CD4-positive, alpha-beta T cell treated with Interleukin-21 for 1 hour (primary cell): ENCODE measurements around the gene ARHGEF10L.

ENCODE experiments used
- DNase-seq: peaks from one replicate; pipeline ENCODE4 v3.0.0-alpha.2; 2020

ARHGEF10L gene

GRCh38 chr1:17684810-17685209, 145.3 kb downstream of the ARHGEF10L start:
- DNase-seq: no peak

GRCh38 chr1:17686258-17686657, 146.8 kb downstream of the ARHGEF10L start:
- DNase-seq: no peak

- no peak for DNase-seq
Measured at GRCh38 chr1:17687145-17687544, 147.6 kb downstream of the ARHGEF10L start.

DNA sequence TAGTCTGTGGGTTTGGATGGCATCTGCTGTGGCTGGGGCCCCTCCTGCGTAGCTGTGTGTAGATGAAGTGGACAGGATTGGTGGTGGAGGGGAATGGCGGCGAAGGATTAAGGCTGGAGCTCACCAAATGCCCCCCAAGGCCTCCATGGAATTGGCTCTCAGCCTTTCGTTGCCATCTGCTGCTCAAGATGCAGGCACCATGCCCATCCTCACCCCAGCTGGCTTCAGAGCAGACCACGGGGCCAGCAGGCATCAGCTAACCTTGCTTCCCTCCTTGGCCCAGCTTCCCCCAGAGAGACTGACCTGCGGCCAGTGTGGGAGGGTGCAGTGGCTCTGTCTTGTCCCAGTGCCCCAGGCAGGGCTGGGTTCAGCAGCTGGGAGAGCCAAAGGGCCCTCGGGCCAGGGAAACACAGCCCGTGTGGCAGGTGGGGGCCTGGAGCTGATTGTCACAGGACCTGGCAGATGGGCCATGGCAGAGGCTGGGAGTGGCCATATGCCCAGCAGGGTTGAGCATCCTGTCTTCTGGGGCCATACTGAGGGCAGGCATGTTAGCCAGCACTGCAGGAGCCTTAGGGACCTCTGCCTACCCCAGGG, 148.8 kb downstream of the ARHGEF10L start:
- no peak for DNase-seq

- DNase-seq: no peak
Measured at GRCh38 chr1:17689011-17689410, 149.5 kb downstream of the ARHGEF10L start.

DNA sequence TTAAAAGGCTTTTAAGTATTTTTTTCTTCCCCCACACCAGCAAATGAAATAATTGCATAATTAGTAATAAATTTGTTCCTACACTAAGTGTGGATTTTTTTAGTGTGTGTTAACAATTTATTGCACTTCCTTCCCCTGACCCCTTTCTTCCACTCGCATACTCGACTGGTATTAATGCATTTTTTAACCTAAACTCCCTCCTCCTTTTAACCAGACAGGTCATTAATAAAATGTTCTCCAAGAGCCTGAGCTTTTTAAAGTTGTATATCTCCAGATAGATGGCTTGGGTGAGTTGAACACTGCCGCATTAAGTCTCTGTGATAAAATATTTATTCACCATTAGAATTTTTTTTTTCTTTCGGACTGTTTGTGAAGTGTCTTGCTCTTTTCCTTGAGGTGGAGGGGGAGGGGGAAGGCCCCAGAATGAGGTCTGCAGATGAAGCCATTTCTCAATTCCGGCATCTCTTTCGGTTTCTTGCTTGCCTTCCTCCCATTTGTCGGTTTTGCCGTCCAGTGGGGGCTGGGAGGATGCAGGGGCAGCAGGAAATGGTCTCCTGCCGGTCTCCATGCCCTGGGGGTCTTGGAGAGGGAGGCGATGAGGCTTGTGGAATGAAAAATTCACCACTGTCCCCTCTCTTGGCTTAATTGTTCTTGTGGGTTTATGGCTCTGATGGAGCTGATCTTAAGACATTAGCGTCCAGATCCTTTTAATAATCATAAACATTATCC, 151.6 kb downstream of the ARHGEF10L start:
- DNase-seq: no peak

DNA sequence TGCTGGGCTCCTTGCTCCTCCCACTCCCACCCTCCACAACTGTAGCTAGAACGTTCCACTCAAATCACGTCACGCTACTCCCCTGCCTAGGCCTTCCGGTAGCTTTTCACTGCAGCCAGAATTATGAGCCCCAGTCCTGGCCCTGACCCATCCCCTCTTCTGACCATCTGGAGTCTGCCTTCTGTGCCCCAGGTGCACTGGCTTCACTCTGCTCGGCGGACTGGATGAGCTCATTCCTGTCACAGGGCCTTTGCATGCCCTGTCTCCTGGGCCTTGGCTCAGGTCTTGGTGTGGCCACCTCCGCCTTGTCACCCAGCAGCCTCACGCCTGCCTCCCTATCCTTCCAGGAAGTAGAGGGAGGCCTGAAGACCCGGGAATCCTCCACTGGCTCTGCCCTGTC, 153.1 kb downstream of the ARHGEF10L start:
- DNase-seq: no peak

- no peak for DNase-seq
Measured at GRCh38 chr1:17696417-17697301, 157.2 kb downstream of the ARHGEF10L start.

GRCh38 chr1:17697458-17697857, 158.0 kb downstream of the ARHGEF10L start:
- DNase-seq: no peak

DNA sequence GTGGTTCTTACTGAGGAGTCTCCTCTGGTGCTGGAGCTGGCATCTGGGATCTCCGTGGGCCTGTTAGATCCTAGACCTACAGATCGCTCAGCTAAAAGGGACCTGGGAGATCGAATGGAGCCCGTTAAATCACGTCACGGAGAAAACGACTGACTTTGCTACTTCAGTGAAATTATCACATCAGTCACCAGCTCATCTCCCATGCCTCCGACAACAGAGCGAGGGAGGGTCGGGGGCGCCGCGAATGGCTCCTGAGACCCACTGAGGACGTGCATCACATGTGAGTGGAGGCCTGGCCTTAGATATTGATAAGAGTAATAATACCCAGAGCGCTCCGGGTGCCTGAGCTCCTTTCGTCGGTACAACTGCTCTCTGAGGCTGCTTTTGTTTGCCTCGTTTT, 160.1 kb downstream of the ARHGEF10L start:
- no peak for DNase-seq

DNA sequence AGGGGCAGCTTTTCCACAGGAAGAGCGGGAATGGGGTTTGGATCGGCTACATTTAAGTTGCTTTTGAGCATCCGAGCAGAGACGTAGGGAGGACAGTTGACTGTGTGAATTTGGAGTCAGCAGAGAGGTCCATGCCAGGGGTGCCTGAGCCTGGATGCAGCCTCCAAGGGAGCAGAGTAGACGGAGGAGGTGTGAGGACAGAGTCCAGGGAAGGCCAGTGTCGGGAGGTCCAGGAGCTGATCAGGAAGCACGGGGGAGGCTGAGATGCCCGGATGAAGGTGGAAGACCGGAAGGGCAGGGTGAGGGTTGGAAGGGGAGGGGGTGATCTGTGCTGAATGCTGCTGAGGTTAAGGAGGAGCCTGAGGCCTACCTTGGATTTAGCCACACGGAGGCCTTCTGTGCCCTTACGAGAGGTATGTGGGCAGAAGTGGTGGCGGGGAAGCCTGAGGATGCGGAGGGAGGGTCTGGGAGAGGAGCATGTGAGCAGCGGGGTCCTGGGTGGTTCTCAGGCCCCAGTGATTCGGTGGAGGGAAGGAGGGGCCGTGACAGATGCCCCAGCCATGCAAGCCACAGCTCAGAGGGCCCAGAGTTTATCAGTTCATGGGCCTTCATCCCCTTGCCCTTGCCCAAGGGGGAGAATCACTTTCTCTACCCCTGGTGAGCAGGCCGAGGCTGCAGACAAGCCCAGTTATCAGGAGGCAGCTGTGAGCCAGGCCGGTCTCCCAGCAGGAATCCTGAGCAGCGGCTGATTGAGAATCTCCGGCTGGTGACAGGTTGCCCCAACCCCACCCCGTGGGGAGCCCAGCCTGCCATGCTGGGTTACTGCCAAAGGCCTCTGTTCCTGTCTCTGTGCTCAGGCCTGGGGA, 161.7 kb downstream of the ARHGEF10L start:
- DNase-seq: no peak

DNA sequence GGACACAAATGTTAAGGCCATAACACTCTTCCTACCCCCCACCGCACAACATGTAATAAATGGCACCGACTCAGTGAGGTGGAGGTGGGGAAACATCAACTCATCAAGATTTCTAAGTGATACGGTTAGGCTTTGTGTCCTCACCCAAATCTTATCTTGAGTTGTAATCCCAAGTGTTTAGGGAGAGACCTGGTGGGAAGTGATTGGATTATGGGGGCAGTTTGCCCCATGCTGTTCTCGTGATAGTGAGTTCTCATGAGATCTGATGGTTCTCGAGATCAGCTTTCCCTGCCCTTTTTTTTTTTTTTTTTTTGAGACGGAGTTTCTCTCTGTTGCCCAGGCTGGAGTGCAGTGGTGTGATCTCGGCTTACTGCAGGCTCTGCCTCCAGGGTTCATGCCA, 164.7 kb downstream of the ARHGEF10L start:
- DNase-seq: no peak

DNA sequence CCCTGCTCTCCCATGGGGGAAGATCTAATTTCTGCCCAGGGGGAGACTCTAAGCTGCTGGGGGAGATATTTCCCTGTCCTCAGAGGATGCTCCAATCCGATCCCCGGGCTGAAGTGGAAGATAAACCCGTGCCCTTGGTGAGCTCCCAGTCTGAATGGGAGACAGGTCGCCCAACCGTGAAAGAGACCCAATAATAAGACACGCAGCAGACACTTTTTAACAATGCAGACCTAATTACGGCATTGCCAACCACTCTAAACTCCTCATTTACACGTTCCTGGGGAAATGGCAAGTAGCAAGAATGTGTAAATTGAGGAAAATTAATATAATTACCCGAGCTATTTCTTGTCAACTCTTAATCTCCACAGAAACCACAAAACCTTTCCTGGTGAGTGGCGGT, 166.9 kb downstream of the ARHGEF10L start:
- DNase-seq: no peak

GRCh38 chr1:17709981-17710380, 170.5 kb downstream of the ARHGEF10L start:
- no peak for DNase-seq

DNA sequence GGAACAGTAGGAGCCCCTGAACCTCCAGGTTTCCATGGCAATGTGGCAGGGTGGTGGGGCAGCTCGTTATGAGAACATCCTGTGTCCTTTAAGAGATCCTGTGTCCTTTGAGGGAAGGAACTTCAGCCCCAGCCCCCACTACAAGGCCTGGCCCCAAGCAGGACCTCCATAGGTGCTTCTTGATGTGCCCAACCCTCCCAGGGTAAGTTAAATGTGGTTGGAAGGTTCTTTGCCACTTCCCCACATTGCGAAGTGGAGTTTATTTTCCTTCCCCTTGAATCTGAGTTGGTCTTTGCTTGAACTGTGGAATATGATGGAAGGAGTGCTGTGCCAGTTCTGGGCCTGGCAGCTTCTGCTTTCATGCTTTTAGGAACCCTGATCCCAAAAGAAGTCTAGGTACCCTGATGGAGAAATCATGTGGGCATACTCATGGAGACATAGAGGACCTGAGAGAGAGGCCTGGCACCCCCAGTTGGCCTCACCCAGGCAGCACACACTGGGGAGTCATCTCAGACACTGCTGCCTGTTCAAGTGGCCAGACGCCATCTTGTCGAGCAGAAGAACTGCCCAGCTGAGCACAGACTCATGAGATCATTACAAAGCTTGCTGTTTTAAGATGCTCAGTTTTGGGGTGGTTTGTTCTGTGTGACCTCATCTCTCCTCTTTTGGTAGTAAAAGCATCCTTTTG, 171.5 kb downstream of the ARHGEF10L start:
- no peak for DNase-seq

DNA sequence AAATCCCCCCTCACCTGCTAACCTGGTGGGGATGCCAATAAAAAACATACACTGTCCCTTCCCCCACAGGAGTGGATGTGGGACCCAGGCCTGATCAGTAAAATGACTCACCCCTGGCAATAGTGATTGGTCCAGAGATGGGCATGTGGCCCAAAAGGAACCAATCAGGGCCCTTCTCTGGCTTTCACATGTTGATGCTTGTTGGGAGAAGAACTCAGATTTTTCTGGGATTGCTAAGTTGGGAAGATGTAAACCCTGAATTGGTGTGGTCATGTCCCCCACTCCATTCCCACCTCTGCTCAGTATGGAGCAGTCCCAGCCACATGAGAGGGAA, 172.0 kb downstream of the ARHGEF10L start:
- no peak for DNase-seq

DNA sequence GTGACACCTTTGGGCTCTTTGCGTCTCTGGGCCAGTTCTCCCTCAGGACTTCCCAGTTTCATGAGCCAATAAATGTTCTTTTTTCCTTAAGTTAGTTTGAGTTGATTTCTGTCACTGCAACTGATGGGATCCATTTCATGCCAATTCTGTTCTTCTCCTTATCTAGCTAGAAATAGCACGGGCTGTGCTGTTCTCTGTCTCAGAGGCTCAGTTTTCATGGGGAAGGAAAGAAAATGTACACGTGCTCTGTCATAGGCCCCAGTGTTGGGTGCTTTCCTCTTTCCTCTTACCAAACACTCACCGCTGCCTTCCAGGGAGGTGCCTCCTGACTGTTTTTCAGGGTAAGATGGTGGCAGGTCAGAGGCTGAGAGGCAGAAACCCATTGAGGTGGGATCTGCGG, 172.4 kb downstream of the ARHGEF10L start:
- DNase-seq: no peak

DNA sequence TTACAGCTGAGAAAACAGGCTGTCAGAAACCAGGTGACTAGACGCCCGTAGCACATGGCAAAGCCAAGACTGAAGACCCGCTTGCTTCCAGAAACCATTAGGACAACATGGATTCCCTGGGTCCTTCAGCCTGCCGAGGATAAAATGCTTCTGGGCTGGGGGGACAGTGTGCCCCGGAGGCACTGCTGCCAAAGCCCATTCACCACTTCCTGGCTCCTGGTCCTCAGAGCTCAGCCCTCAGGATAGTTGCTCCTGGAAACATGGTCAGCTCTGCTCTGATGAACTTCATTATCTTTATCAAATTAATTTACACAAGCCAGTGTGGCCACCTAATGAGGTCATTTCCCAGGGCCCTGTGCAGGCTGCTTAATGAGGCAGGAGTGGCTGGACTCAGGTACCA, 174.5 kb downstream of the ARHGEF10L start:
- DNase-seq: no peak

DNA sequence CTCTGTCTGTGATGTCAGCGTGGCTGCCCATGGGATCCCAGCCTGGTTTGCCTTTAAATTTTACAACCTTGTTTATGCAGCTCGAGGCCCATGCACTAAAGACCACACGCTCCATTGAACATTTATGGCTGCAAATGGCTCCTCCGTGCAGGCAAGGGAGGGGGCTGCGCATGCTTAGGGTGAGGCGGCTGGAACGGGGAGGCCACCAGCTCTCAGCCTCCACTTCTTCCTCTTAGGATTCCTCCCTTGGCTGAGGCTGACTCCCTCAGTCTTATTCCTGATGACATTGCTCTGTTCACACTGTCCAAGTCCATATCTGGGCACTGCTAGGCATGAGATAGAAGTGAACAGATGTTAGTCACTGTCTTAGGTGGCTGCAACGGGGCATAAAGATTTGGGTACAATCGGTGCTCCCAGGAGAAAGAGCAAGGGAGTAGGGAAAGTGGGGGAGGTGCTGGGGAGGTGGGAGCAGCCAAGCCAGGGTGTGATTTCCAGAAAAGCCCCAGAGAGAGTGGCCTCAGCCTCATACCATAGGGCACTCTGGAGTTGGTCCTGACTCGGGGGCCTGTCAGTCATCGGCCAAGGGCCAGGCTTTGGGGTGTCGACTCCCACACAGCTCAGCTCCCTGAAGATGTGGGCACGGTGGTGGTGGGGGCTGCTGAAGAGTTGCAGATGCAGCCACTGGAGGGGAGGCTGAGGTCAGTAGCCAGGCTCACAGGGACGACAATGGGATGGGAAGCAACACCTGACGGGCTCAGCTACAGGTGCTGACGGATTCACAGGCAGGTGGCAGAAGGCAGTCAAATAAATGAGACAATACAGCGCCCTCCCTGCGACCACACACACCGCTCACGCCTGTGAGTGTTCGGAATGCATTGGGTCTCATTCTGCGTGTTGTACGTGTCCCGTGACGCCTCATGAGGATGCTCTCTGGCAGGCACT, 178.4 kb downstream of the ARHGEF10L start:
- no peak for DNase-seq

DNA sequence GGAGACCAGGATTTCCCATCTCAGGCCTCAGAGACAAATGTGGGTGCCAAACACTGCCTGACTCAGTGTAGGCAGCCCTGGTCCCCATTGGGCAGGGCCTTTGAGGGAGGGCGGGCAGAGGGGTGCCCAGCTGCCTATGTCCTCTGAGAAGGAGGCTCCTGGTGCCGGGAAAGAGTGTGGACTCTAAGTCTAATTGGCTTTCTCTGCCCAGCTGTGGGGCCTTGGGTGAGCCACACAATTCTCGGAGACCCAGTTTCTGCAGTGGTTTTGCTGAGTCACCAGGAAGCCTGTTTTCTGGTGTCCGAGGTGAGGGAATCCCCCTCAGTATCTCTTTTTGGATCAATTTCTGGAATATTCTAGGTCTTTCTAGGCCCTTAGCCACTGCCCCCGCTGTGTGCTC, 180.4 kb downstream of the ARHGEF10L start:
- no peak for DNase-seq

GRCh38 chr1:17721444-17721843, 181.9 kb downstream of the ARHGEF10L start:
- DNase-seq: no peak
